Mucosa of rectum (tissue), 2 donors: ENCODE measurements around the gene ZC3H18.

Source experiments
- H3K27ac ChIP-seq, 2 donors: one replicate each; pipeline ENCODE4 v1.7.0; 2013; ENCODE audit warnings: inconsistent platforms in 2 of 2, low read depth in 2 of 2, low read length in 2 of 2
- H3K27me3 ChIP-seq, 2 donors: one replicate each; pipeline ENCODE4 v1.7.0; 2013; ENCODE audit warnings: low read length in 2 of 2; ENCODE audit not compliant: control insufficient read depth in 2 of 2, insufficient read depth in 2 of 2
- H3K36me3 ChIP-seq, 2 donors: one replicate each; pipeline ENCODE4 v1.7.0; 2013; ENCODE audit warnings: low read length in 2 of 2; ENCODE audit not compliant: control insufficient read depth in 2 of 2, insufficient read depth in 2 of 2
- H3K4me1 ChIP-seq, 2 donors: one replicate each; pipeline ENCODE4 v1.7.0; 2013; ENCODE audit warnings: low read length in 2 of 2, mild to moderate bottlenecking in 1 of 2; ENCODE audit not compliant: control insufficient read depth in 2 of 2, insufficient read depth in 2 of 2
- H3K4me3 ChIP-seq, 2 donors: one replicate each; pipeline ENCODE4 v1.7.0; 2013; ENCODE audit warnings: low read length in 2 of 2
- H3K9ac ChIP-seq, 2 donors: one replicate each; pipeline ENCODE4 v1.7.0; 2013; ENCODE audit warnings: low read length in 2 of 2, low read depth in 1 of 2, mild to moderate bottlenecking in 1 of 2
- H3K9me3 ChIP-seq, 2 donors: one replicate each; pipeline ENCODE4 v1.7.0; 2013; ENCODE audit warnings: low read length in 2 of 2; ENCODE audit not compliant: control insufficient read depth in 2 of 2
- donor health status: healthy.
- donor health status: Normal muscosa, but diverticular disease.

The ZC3H18 gene

DNA sequence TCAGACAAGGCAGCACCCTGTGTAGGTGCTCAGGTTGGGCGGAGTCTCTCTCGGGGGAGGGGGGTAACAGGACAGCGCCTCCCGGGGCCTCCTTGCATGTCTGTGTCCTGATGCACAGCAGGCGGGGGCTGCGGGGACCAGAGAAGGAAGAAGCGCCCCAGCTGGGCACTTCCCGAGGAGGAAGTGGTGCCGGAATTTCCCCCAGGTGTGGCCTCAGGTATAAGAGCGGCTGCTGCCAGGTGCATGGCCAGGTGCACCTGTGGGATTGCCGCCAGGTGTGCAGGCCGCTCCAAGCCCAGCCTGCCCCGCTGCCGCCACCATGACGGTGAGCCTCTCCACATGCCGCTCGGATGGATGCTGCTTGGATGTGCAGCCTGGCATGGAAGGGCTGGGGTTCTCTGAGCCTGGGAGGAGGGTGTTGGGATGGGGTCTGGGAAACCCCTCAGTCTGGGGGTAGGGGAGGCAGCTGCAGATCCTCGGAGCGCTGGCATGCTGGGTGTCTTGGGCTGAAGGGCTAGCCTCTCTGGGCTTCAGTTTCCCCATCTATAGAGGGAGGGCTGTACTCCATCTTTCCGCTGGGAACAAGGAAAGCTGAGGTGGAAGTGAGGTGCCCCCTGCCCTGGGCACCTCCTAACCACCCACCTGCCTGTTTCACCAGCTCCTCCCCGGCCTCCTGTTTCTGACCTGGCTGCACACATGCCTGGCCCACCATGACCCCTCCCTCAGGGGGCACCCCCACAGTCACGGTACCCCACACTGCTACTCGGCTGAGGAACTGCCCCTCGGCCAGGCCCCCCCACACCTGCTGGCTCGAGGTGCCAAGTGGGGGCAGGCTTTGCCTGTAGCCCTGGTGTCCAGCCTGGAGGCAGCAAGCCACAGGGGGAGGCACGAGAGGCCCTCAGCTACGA, 68.4 kb downstream of the ZC3H18 start, which contains the start of gene IL17C:
TSS of gene IL17C (plus strand) at position 250 of the 908 bp plus-strand sequence. CDS start at position 320, 70 bp downstream.
- H3K9ac ChIP-seq, result peak within 1 kb of the TSS in 1 of 2 donors; percentile 20
- peaks cover 21 to 28% of the 10 kb centered on the region in 2 donors for H3K4me1 ChIP-seq
- H3K27me3 ChIP-seq, result peaks cover 21 to 24% of the 10 kb centered on the region in 2 donors
- H3K27ac ChIP-seq, result no peak within 1 kb of the TSS
- no peaks in the 10 kb centered on the region for H3K36me3 ChIP-seq
- no peaks in the 10 kb centered on the region for H3K9me3 ChIP-seq
- no peak within 1 kb of the TSS for H3K4me3 ChIP-seq

DNA sequence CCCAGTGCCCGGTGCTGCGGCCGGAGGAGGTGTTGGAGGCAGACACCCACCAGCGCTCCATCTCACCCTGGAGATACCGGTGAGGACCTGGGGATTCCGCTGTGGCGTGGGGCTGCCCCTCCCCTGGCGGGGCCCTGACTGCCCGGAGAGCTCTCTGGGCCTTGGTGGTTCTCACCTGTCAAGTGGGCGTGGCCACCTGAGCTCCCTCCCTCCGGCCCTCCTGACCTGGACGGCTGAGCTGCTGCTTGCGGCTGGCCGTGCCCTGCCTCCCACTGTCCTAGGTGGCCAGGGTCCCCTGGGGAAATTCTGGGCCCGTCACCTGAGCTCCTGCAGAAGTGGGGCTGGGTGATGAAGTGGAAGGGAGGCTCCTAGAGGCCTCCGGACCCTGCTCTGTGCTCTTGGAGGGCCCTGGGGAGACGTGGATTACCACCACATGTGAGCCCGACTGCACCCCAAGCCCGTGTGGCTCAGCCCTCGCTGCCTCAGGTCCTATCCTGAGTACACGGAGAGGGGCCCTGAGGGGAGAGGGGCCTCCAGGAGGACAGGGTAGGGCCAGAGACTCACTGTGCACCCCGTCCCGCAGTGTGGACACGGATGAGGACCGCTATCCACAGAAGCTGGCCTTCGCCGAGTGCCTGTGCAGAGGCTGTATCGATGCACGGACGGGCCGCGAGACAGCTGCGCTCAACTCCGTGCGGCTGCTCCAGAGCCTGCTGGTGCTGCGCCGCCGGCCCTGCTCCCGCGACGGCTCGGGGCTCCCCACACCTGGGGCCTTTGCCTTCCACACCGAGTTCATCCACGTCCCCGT, 69.2 kb downstream of the ZC3H18 start:
- H3K27ac ChIP-seq, result no peak overlapping the region
- H3K4me3 ChIP-seq, result no peak overlapping the region
- no peaks in the 10 kb centered on the region for H3K36me3 ChIP-seq
- H3K9me3 ChIP-seq, result no peaks in the 10 kb centered on the region
- peaks cover 15 to 24% of the 10 kb centered on the region in 2 donors for H3K4me1 ChIP-seq
- H3K27me3 ChIP-seq, result peaks cover 21 to 24% of the 10 kb centered on the region in 2 donors
- H3K9ac ChIP-seq, result no peak overlapping the region

DNA sequence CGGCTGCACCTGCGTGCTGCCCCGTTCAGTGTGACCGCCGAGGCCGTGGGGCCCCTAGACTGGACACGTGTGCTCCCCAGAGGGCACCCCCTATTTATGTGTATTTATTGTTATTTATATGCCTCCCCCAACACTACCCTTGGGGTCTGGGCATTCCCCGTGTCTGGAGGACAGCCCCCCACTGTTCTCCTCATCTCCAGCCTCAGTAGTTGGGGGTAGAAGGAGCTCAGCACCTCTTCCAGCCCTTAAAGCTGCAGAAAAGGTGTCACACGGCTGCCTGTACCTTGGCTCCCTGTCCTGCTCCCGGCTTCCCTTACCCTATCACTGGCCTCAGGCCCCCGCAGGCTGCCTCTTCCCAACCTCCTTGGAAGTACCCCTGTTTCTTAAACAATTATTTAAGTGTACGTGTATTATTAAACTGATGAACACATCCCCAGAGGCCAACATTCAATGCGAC, 69.9 kb downstream of the ZC3H18 start:
- no peaks in the 10 kb centered on the region for H3K36me3 ChIP-seq
- no peak overlapping the region for H3K27ac ChIP-seq
- H3K4me3 ChIP-seq, result no peak overlapping the region
- H3K4me1 ChIP-seq, result peaks cover 17 to 20% of the 10 kb centered on the region in 2 donors
- H3K27me3 ChIP-seq, result peaks cover 18 to 24% of the 10 kb centered on the region in 2 donors
- no peaks in the 10 kb centered on the region for H3K9me3 ChIP-seq
- no peak overlapping the region for H3K9ac ChIP-seq

DNA sequence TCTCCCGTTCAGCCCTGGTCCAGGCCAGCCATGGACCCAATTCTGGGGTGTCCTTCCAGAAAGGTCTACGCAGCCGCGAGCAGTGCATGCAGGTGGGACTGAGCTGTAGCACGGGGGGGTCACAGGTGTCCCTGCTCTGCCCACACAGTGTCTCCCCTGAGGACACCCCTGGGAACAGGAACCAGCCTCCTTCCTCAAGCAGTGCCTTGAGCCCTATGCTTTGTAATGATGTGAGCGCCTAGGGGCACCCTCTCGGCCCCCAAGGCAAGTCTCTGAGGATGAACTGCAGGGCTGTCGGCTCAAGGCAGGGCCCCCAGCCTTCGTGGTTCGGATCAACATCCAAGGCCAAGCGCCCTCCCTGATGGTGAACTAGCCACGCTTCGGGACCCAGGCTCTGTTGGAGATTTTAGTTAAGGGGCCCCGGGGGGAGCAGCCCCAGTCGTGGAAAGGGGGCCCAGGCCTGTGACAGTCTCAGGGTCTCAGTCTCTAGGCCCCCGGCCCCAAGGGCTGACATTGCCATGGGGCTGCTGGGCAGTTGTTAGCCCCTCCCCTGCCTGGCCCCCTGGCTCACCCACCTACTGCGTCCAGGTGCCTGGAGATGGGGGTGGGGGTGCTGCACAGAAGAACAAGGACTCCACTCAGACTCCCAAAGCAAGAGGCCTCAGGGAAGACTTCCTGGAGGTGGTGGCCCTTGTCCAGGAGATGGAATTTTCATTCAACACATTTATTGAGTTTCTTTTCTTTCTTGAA, 70.5 kb downstream of the ZC3H18 start:
- Histone ChIP-seq H3K9me3 (no peaks in the 10 kb centered on the region), H3K27me3 (peaks cover 13 to 24% of the 10 kb centered on the region in 2 donors), H3K36me3 (no peaks in the 10 kb centered on the region), H3K27ac (no peak overlapping the region), H3K4me3 (no peak overlapping the region), H3K4me1 (peaks cover 21 to 22% of the 10 kb centered on the region in 2 donors), H3K9ac (no peak overlapping the region)

DNA sequence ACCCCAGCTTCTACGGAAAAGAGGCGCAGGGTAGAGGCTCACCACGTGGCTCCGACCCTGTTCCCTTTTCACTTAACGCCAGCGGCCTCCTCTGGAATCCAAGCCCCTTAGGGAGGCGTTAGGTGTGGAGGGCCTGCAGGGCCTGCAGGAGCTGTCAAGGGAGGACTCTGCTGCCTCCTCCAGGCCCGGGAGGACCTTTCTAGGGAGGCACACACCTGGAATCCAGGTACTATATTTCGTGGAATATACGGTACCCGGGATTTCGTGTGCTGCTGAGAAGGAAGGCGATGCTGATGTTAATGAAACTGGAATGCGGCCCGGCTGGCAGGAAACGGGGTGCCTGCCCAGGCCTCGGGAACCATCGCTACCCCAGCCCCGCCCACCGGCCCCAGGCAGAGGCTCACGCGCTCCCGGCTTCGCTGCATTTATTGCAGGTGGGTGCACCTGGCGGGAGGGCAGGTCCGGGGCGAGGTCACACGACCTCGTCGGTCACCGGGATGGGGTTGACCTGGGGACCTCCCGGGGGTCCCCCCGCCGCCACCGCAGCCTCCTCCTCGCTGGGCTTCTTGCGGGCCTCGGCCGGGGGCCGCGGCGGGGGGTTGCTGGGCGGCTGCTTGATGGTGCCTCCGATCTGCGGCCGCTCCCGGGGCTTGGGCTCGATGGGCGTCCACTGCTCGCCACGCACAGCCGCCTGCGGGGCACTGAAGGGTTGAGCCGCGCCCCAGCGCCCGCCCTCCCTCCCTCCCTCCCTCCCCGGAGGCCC, 72.9 kb downstream of the ZC3H18 start:
- no peak overlapping the region for H3K9ac ChIP-seq
- no peak overlapping the region for H3K27ac ChIP-seq
- peaks cover 13 to 19% of the 10 kb centered on the region in 2 donors for H3K27me3 ChIP-seq
- H3K36me3 ChIP-seq, result no peaks in the 10 kb centered on the region
- H3K4me3 ChIP-seq, result no peak overlapping the region
- H3K4me1 ChIP-seq, result peaks cover 21 to 22% of the 10 kb centered on the region in 2 donors
- H3K9me3 ChIP-seq, result no peaks in the 10 kb centered on the region

DNA sequence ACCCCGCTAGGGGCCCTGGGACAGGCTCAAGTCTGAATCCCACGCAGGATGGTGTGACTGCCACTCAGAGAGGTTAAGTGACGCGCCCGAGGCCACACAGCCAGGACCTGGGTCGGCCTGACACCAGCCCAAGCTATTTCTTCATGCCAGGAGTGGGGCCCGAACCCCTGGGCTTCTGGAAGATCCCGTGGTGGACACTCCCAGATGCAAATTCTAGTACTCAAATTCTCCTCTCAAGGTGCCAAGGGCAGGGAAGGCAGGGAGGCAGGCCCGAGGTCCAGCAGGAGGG, 73.4 kb downstream of the ZC3H18 start:
- Histone ChIP-seq H3K9ac (no peak overlapping the region), H3K27me3 (peaks cover 13 to 19% of the 10 kb centered on the region in 2 donors), H3K4me1 (peaks cover 17 to 19% of the 10 kb centered on the region in 2 donors), H3K36me3 (no peaks in the 10 kb centered on the region), H3K9me3 (no peaks in the 10 kb centered on the region), H3K27ac (no peak overlapping the region), H3K4me3 (no peak overlapping the region)

DNA sequence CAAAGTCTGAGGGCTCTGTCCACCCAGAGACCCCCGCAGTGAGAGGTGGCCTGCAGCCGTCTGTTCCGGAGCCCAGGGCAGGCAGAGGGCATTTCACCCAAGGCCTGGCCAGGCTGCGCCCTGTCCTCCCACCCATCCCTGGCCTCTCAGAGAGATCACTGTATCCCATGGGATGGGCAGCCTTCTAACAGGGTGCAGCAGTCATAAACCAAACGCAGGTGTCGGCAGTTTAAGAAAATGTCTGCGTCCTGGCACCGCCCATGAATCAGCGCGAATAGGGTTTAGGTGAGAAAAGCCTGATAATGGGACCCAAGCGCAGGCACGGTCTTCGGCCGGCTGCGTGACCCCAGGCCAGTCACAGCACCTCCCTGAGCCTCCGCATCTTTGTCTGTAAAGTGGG, 75.3 kb downstream of the ZC3H18 start:
- Histone ChIP-seq H3K9me3 (no peaks in the 10 kb centered on the region), H3K4me1 (peaks cover 11 to 14% of the 10 kb centered on the region in 2 donors), H3K27ac (no peak overlapping the region), H3K9ac (no peak overlapping the region), H3K4me3 (no peak overlapping the region), H3K36me3 (no peaks in the 10 kb centered on the region), H3K27me3 (peaks cover 1 to 5% of the 10 kb centered on the region in 2 donors)

DNA sequence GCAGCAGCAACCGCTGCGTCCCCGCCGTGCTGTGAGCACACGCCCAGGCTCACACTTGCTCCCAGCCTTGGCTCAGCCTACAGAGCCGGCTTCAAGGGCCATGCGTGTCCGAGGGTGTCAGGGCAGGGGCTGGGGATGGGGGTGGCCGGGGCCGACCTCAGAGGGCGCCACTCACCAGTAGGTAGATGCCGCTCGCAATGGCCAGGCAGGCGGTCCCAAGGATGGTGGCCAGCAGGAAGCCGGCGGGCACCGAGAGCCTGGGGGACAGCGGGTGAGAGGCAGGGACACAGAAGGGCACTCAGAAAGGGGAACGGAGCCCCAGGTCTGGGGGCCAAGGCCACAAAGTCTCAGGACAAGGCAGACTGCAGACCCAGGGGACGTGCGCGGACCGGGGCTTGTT, 75.7 kb downstream of the ZC3H18 start:
- H3K4me3 ChIP-seq, result no peak overlapping the region

DNA sequence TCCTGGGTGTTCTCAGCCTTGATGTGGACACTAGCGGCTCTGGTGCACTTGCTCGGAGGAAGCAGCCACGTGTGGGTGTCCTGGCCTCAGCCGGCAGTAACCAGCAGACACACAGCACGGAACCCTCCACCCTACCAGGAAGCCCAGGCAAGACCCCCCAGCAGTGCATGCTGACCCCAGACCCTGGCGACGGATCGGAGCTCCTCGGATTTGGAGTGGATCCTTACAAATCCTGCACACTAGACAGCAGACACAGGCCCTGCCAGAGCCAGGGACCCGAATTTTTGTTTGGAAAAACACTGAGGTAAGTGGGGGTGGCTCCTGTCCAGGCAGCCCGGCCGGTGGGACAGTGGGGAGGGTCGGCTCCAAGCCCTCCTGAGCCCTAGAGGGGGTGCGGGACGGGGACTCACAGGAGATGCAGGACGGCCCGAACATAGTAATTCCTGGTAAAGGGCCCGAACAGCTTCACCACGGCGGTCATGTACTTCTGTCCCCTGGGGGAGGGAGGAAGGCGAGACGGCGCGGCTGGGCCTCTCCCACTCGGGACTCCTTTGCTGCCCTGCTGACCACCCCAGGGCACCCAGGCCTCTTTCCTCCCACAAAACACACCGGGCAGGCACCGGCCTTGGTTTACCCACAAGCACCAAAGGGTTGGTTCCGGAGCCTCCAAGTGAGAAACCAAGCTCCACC, 76.3 kb downstream of the ZC3H18 start:
- H3K9ac ChIP-seq, result no peak overlapping the region
- H3K9me3 ChIP-seq, result no peaks in the 10 kb centered on the region
- no peak overlapping the region for H3K4me3 ChIP-seq
- no peaks in the 10 kb centered on the region for H3K36me3 ChIP-seq
- no peaks in the 10 kb centered on the region for H3K27me3 ChIP-seq
- H3K4me1 ChIP-seq, result peaks cover 15 to 20% of the 10 kb centered on the region in 2 donors
- no peak overlapping the region for H3K27ac ChIP-seq

More for the DNA sequence above, 75.7 kb downstream of the ZC3H18 start:
- Histone ChIP-seq H3K9me3 (no peaks in the 10 kb centered on the region), H3K36me3 (no peaks in the 10 kb centered on the region), H3K27me3 (peaks cover 0 to 1% of the 10 kb centered on the region in 2 donors), H3K27ac (no peak overlapping the region), H3K9ac (no peak overlapping the region), H3K4me1 (peaks cover 11 to 14% of the 10 kb centered on the region in 2 donors)
